GM18499 (cell line): ENCODE results near the gene DYNLT2.
"Not testable (repeated sequence)": the region's sequence is repeated elsewhere in the genome, so short reads cannot be mapped to it uniquely, and the experiment has no call there.

Experiments
- ATAC-seq: cut with Tn5 transposase; IDR thresholded peaks from one replicate; pipeline ENCODE4 v1.9.1; 2021; ENCODE audit warnings: moderate number of reproducible peaks; ENCODE audit not compliant: insufficient read depth, unreplicated experiment

DYNLT2 gene

DNA sequence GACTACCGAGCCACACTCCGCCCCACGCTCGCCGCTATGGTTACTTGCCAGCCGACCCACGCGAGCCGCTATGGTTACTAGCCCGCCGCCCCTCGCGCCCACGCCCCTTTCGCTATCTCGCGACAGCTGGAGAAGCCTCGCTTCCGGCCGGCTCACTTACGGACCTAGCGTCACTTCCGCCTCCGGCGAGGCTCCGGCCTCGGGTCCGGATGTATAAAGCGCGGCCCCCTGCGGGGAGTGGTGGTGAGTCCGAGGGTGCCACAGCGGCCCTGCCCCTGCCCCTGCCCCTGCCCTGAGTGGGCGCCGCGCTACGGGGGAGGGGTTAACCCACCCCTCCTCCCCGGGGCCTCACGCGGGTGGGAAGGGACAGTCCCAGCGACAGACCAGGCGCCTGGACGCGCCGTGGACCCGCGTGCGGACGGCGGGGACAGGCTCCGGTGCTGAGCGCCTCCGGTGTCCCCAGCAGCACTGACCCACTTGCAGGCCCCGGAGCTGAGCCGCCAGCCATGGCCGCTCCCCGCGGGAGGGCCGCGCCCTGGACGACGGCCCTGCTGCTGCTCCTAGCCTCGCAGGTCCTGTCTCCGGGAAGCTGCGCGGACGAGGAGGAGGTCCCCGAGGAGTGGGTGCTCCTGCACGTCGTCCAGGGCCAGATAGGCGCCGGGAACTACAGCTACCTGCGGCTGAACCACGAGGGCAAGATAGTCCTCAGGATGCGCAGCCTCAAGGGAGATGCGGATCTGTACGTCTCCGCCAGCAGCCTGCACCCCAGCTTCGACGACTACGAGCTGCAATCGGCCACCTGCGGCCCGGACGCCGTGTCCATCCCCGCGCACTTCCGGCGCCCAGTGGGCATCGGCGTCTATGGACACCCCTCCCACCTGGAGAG is 49.2 kb downstream of the DYNLT2 start, which contains the start of the genes C6orf120 and WDR27:
Gene C6orf120 (plus strand): TSS at position 173 of the 886 bp plus-strand sequence. CDS start 334 bp downstream, at position 507.
Gene WDR27 (minus strand): TSS at position 76 of the 886 bp plus-strand sequence. CDS start 13,024 bp downstream, outside the sequence.
- ATAC-seq, result peak; percentile 82

DNA sequence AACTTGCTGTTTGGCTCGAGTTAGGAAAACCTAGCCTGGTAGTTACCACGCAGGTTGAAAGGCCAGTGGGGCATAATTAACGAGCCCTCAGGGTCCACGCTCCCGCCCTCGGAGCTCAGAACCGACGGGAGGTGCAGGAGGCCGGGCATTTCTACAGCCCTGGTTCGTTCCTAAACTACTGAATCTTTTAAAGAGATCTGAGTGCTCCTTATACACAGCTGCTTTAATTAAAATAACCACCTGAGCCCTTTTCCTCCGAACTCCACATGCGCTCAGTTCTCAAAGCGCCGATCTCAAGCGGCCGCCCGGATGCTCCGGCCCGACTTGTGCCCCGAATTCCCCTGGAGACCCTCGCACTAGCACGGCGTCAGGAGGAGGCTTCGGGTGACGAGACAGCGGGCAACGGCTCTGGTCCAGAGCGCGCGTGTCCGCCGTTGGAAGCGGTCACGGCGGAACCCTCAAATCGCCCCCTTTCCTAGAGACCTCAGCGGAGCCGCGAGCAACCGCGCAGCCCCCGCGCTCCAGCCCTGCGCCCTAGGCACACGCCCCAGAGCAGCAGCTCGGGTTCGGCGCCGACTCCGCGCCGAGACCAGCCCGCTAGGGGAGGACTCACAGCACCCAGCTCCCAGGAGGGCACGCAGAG is 49.9 kb downstream of the DYNLT2 start:
- ATAC-seq, result peak; percentile 1

DNA sequence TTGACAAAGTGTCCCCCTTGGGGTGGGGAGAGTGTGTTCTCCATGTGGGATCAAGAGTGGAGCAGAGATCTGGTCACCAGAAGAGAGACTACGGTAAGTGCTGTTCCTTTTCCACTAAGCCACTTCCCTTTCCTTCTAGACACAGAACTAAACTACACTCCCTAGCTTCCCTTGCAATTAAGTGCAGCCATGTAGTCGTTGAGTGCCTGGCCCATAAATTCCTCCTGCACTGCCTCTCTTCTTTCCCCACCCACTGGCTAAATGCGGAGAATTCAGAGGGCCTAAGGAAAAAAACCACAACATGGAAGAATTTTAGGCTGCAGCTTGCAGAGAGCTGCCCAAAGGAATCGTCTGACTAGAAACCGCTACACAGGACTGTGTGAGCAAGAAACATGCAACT is 51.1 kb downstream of the DYNLT2 start:
- ATAC-seq, result no peak

DNA sequence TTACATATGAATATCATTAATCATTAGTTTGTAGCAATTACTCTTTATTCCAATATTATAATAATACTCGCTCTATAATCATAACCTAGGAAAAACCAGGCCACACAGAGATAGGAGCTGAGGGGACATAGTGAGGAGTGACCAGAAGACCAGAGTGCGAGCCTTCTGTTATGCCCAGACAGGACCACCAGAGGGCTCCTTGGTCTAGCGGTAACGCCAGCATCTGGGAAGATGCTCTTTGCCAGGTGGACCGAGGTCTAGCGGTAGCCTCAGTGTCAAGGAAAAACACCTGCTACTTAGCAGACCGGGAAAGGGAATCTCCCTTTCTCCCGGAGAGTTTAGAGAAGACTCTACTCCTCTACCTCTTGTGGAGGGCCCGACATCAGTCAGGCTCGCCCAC is 54.3 kb downstream of the DYNLT2 start:
- ATAC-seq, result not testable (repeated sequence)

DNA sequence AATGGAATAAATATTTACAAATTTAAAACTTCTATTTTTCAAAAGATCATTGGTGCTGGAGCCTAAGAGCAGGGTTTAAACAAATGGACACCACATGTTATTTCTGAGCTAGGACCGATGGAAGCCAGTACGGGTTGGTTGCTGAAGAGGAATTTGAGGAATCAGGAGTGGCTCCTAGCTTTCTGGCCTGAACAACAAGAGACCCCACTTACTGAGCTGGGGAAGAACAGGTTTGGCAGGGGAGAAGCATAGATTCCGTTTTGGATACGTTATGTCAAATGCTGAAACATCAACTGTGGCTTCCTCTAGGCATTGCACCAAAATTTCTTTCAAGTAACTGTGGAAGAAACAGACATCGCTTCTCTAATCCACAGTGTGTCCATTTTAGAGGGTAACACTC is 56.2 kb downstream of the DYNLT2 start:
- no peak for ATAC-seq

DNA sequence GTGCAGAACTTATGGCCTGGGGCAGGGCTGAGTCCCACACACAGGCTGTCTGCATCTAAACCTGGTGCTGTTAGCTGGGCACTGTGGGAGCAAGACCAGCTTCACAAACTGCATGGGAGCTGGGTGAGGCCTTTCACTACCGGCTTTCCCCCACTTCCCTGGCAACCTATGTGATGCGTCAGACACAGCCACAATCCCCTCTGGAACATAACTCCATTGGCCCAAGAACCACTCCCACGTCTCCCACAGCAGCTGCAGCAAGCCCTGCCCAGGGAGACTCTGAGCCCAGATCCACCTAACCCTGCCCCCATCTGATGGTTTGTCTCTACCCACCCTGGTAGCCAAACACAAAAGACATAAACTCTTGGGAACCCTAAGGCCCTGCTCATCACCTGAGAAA is 58.9 kb downstream of the DYNLT2 start:
- ATAC-seq, result no peak

DNA sequence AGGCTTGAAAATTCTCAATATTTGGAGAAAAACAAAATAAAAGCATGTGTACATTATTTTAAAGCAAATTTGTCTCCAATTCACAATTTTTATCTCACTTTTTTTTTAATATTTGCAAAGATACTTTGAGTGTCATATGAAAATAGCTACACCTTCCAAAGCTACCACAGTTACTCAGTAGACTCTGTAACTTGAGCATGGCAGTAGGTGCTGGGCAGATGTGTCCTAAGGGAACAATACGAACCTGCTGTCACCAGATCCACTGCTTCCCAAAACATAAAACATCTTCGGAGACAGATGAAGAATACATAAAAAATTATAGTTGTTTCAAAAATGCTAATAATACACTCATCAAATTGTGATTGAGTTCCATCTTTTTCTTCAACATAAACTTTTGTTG is 60.1 kb downstream of the DYNLT2 start:
- no peak for ATAC-seq
